GM18873 (cell line): ENCODE results near the gene DEFB125.
"Not testable (repeated sequence)": the region's sequence is repeated elsewhere in the genome, so short reads cannot be mapped to it uniquely, and the experiment has no call there.

ENCODE experiments used
- ATAC-seq: cut with Tn5 transposase; IDR thresholded peaks from one replicate; pipeline ENCODE4 v1.9.1; 2021; ENCODE audit warnings: mild to moderate bottlenecking, moderate library complexity, moderate number of reproducible peaks; ENCODE audit not compliant: unreplicated experiment, low FRiP score

Gene DEFB125, protein sequence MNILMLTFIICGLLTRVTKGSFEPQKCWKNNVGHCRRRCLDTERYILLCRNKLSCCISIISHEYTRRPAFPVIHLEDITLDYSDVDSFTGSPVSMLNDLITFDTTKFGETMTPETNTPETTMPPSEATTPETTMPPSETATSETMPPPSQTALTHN

DNA sequence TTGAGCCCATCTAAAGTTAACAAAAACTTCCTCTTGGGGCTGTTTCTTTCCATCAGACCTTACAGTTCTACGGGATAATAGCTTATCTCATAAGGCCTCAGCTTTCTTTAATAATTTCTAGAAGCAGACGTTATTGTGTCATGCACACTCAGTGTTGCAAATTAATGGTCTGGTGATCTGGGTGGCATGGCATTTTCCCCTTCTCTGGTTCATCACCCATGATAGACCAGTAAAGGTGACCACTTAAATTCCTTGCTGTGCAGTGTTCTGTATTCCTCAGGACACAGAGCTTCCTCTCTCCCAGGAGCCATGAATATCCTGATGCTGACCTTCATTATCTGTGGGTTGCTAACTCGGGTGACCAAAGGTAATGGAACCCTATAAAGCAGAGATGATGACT is at the start of gene DEFB125:
Gene DEFB125, plus strand, starts transcription at position 272 of the 400 bp plus-strand sequence. Its CDS starts 38 bp downstream, at position 310.
- ATAC-seq: no peak

DNA sequence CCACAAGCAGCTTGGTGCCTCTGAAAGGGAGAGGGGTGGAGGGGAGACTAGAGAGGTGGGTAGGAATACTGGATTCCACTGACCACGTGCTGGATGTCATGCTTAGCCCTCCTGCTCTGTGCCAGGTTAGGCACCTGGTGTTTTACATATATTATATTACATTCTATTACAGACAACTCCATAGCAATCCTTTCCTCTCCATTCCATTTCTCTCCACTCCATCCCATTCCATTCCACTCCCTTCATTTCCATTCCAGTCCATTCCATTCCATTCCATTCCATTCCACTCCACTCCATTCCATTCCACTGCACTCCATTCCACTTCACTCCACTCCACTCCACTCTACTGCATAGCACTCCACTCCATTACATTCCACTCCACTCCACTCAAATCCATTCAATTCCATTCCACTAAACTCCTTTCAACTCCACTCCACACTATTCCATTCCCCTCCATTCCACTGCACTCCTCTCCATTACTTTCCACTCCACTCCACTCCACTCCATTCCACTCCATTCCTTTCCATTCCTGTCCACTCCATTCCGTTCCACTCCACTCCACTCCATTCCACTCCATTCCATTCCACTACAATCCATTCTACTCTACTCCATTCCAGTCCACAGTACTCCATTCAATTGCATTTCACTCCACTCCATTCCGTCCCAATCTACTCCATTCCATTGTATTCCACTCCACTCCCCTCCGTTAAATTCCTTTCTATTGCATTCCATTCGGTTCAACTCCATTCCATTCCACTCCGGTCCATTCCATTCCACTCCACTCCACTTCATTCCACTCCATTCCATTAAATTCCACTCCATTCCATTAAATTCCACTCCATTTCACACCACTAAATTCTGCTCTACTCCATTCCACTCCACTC is 27.2 kb upstream of the DEFB125 start:
- no peak for ATAC-seq

DNA sequence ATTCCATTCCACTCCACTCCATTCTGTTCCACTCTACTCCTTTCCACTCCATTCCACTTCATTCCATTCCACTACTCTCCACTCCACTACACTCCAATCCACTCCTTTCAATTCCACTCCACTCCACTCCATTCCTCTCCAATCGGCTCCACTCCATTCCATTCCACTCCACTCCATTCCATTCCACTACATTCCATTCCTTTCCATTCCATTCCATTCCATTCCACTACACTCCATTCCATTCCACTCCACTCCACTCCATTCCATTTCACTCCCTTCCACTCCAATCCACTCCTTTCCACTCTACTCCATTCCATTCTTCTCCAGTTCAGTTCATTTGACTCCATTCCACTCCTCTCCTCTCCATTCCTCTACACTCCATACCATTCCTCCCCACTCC is 26.2 kb upstream of the DEFB125 start:
- ATAC-seq: no peak

DNA sequence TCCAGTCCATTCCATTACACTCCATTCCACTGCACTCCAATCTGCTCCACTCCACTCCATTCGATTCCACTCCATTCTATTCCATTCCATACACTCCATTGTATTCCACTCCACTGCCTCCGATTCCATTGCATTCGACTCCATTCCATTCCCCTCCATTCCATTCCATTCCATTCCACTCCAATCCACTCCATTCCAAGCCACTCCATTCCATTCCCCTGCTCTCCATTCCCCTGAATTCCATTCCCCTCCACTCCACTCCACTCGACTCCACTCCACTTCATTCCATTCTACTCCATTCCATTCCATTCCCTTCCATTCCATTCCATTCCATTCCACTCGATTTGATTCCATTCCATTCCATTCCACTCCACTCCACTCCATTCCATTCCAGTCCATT is 25.7 kb upstream of the DEFB125 start:
- no peak for ATAC-seq

DNA sequence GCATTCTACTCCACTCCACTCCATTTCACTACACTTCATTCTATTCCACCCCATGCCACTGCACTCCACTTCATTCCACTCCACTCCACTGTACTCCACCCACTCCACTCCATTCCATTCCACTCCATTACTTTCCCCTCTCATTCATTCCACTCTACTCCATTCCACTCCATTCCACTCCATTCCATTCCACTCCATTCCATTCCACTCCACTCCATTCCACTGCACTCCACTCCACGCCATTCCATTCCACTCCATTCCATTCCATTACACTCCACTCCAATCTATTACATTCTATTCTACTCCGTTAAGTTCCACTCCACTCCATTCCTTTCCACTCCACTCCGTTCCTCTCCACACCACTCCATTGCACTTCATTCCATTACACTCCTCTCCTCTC is 25.0 kb upstream of the DEFB125 start:
- no peak for ATAC-seq

DNA sequence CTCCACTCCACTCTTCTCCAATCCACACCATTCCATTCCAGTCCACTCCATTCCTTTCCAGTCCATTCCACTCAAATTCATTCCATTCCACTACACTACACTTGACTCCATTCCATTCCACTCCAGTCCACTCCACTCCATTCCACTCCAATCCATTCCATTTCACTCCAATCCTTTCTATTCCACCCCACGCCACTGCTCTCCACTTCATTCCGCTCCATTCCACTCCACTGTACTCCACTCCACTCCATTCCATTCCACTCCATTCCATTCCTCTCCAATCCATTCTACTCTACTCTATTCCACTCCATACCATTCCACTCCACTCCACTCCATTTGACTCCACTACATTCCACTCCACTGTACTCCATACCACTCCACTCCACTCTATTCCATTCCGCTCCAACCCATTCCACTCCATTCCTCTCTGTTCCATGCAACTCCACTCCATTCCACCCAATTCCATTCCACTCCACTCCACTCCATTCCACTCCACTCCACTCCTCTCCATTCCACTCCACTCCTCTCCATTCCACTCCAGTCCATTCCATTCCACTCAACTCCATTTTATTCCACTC is 23.4 kb upstream of the DEFB125 start:
- no peak for ATAC-seq

DNA sequence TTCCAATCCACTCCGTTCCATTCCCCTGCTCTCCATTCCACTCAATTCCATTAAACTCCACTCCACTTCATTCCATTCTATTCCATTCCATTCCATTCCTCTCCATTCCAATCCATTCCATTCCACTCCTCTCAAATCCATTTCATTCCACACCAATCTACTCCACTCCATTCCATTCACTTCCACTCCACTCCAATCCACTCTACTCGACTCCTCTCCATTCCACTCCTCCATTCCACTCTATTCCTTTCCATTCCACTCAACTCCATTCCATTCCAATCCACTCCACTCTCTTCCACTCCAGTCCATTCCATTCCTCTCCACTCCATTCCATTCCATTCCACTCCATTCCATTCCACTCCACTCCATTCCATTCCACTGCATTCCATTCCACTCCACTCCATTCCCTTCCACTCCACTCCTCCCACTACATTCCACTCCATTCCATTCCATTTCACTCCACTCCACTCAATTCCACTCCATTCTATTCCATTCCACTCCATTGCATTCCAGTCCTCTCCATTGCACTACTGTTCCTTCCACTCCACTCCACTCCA is 22.6 kb upstream of the DEFB125 start:
- no peak for ATAC-seq

DNA sequence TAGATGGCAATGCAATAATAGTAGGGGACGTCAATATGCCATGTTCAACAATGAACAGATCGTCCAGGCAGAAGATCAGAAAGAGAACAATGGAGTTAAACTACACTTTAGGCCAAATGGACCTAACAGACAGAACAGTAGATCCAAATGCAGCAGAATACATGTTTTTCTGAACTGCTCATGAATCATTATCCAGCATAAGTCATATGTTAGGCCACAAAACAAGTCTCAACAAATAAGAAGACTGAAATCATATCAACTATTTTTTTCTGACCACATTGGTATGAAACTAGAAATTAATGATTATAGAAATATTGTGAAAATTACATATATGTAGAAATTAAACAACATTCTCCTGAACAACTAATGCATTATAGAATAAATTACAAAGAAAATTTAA is 10.2 kb upstream of the DEFB125 start:
- ATAC-seq: no peak

DNA sequence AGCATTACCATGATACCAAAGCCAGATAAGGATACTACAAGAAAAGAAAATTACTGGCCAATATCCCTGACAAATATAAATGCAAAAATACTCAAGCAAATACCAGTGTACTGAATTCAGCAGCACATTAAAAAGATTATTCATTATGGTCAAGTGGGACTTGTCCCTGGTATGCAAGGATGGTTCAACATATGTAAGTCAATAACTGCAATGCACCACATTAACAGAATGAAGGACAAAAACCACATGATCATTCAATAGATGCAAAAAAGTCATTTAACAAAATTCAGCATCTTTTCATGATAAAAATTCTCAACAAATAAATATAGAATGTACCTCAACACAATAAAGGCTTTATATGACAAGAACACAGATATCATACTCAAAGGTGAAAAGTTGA is 9.1 kb upstream of the DEFB125 start:
- ATAC-seq: no peak

DNA sequence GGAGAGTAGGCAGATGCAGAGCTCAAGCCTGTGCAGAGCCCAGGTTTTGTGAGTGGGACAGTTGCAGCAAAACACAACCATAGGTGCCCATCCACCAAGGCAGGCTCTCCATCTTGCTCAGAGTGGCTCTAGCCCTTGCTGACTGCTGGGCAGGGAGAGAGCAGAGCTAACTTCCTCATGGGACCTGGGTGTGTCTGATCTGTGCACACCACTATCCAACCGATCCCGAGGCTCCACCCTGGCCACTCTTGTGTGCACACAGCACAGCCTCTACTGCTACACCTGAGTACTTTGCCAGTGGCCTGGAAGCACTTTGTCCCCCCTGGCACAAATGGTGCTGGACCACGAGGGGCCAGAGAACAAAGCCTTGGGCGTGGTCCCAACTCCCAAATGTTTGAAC is 7.9 kb upstream of the DEFB125 start:
- ATAC-seq: no peak

DNA sequence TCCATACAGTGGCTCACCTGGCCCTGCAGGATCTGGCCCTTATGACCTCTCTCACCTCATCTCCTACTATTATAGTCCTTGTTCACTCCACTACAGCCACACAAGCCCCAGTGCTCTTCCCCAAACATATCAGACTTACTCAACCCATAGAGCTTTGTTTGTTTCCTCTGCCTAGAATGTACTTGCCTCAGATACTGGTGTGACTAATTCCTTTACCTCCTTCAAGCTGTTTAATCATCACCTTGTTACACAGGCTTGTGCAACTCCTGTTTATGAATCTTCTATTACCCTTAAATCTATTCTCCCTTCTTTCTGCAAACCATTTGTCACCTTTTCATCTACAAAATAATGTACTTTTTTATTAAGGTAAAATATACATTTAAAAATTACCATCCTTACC is 3.2 kb downstream of the DEFB125 start:
- ATAC-seq: no peak

DNA sequence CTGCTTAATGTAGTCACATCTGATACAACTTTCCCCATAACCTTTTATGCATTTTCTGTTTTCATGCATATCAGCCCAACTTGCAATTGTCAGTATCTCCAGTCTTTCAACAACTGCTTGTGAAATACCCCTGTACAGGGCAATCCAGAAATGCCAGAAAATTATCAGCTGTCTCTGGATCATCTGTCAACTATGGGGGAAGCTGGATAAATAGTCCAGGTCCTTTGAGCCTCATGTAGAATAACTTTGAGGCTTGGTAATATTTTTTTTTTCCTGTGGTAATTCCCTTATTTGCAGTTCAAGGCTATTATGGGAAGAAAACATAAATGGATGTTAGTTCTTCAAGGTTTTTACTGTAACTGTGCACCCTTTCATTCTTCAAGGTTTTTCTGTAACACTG is 6.2 kb downstream of the DEFB125 start:
- no peak for ATAC-seq

DNA sequence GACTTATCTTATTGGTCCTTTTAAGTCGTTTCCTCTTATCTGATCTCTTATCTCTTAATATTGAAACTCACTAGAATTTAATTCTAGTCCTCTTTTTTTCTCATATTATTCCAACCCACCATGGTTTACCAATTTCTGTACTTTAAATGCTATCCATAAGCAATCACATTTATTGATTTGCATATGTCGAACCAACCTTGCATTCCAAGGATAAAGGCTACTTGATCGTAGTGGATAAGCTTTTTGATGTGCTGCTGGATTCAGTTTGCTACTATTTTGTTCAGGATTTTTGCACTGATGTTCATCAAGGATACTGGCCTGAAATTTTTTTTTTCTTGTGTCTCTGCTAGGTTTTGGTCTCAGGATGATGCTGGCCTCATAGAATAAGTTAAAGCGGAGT is 7.7 kb downstream of the DEFB125 start:
- ATAC-seq: no peak

DNA sequence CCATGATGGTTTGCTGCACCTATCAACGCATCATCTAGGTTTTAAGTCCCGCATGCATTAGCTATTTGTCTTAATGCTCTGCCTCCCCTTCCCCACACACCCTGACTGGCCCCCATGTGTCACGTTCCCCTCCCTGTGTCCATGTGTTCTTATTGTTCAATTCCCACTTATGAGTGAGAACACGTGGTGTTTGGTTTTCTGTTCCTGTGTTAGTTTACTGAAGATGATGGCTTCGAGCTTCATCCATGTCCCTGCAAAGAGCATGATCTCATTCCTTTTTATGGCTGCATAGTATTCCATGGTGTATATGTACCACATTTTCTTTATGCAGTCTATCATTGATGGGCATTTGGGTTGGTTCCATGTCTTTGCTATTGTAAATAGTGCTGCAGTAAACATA is 10.2 kb downstream of the DEFB125 start:
- not testable (repeated sequence) for ATAC-seq

DNA sequence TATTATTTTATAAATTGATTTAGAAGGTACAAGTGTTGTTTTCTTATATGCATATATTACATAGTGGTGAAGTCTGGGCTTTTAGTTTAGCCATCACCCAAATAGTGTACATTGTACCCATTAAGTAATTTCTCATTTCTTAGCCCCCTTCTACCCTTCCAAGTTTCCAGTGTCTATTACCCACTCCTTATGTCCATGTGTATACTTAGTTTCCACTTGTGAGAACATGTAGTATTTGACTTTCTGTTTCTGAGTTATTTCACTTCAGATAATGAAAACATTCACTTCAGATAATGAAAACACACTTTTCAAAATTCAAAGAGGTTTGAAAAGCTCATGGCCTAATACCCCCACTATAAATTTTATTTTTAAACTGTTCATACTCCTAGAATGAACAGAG is 14.5 kb downstream of the DEFB125 start:
- no peak for ATAC-seq

DNA sequence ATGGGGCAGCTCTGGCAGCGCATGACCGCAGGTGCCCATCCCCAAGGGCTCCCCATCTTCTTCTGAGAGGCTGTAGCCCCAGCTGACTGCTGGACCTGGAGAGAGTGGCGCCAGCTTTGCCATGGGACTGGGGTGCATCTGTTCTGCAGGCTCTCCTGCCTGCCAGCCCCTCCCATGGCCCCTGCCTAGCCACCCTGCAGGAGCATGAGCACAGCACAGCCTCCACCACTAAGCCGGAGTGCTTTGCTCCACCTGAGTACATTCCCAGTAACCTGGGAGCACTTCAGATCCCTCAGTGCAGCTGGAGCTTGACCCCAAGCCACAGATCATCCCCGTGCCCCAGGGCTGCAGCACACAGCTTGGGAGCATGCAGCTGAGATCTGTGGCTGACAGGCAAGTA is 16.0 kb downstream of the DEFB125 start:
- no peak for ATAC-seq

DNA sequence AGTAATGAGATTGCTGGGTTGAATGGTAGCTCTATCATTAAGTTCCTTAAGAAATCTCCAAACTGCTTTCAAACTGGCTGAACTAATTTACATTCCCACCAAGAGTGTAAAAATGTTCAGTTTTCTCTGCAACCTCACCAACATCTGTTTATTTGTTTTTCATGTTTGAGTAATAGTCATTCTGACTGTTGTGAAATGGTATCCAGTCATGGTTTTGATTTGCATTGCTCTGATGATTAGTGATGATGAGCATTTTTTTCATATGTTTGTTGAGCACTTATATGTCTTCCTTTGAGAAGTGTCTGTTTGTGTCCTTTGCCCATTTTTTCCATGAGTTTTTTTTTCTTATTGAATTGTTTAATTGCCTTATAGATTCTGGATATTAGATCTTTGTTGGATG is 24.9 kb downstream of the DEFB125 start:
- ATAC-seq: no peak

DNA sequence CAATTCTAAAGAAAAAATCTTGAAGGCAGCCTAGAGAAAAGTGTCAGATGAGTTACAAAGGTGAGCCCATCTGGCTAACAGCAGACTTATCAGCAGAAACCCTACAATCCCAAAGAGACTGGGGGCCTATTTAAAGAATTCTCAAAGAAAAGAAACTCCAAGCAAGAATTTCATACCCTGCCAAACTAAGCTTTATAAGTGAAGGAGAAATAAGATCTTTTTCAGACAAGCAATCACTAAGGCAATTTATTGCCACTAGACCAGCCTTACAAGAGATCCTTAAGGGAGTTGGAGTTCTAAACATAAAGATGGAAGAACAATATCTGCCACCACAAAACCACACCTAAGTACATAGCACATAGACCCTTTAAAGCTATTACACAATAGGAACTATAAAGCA is 30.0 kb downstream of the DEFB125 start:
- ATAC-seq: no peak

DNA sequence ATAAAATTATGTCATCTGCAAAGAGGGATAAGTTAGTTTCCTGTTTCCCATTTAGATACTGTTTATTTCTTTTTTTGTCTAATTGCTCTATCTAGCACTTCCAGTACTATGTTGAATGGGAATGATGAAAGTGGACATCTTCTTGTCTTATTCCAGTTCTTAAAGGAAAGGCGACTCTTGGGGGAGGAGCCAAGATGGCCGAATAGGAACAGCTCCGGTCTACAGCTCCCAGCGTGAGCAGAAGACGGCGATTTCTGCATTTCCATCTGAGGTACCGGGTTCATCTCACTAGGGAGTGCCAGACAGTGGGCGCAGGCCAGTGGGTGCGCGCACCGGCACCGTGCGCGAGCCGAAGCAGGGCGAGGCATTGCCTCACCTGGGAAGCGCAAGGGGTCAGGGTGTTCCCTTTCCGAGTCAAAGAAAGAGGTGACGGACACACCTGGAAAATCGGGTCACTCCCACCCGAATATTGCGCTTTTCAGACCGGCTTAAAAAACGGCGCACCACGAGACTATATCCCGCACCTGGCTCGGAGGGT is 42.4 kb downstream of the DEFB125 start:
- ATAC-seq: not testable (repeated sequence)

DNA sequence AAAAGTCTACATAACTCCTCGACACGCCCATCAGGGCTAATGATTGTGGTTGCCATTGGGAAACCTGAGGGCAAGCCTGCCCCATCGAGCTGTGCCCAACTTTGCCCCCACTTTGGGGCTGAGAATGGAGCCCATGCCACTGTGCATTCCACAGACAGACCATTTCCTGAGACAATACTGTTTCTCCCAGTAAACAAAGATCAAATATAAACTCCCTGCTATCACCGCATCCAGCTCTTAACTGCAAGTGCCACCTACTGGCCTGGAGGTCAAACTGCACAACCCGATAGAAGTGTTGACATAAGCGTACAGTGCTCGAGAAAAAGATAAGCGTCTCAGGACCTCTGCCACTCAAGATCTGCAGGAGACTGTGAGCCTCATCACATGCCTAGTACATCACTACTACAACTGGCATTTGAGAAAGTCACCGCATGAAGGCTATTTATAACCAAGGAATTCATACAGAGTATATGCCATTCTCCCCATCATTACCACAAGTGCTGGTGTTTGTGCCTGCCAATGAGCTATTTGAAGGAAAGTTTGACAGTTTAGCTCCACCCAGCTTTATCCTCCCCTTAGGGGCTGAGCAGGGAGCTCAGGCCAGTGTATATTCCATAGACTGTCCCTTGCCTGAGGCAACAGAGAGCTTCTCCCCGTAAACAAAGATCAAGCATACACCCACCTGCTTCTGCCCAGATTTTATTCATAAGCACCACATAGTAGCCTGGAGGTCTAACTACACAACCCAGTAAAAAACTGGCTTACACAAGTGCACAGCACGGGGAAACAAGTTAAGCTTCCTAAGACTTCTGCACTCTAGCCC is 50.4 kb downstream of the DEFB125 start:
- no peak for ATAC-seq
